K562 (cell line): Measurements from ENCODE around the gene NCOA3. TPM values are rescaled to one million over a fixed set of nuclear protein-coding genes. Genes with fewer than 3 reads are reported as not detected.

Source experiments
- ATAC-seq: fragments of 200-7000 bp; cut with Tn5 transposase; 3 replicates; pipeline ENCODE4 v1.9.1; 2020; ENCODE audit warnings: moderate library complexity
- BruUV-seq: library from RNA; stranded (reverse); fragments of 400-500 nt; replicated peaks from 2 replicates; lab custom pipeline; 2021; lab: Mats Ljungman, UMichigan
- CTCF ChIA-PET: fragments of 300-600 bp; formaldehyde crosslinking; extraction: SDS; loops from one replicate; lab custom pipeline; 2021; ENCODE audit warnings: low intra/inter-chr PET ratio; lab: Yijun Ruan, JAX
- POLR2A ChIA-PET: fragments of 300-600, 350-650 bp; sonication (Branson Sonifier 250); formaldehyde crosslinking; extraction: SDS; loops from one replicate; lab custom pipeline; 2021; ENCODE audit warnings: antibody characterized with exemption, inconsistent platforms; lab: Yijun Ruan, JAX
- DNase-seq, 4 experiments: peaks; one replicate each; pipeline versions ENCODE4 v3.0.0 to v3.0.0-alpha.2; 2011 to 2018; ENCODE audit warnings: low spot score in 3 of 4, mixed read lengths in 3 of 4; ENCODE audit errors: extremely low read depth in 1 of 4
- FAIRE-seq: peaks from 2 replicates; lab custom pipeline; 2011; peaks lifted over from hg19 to GRCh38; lab: Jason Lieb, UNC
- H2AFZ ChIP-seq: 2 replicates; pipeline ENCODE4 v1.6.0; 2011; ENCODE audit warnings: low read depth, low read length, control low read depth, inconsistent platforms
- H3K27ac ChIP-seq: fragments of 200-600 bp; 3 replicates; pipeline ENCODE4 v1.8.0; 2011; ENCODE audit warnings: low read depth, mild to moderate bottlenecking, control low read depth, inconsistent platforms, low read length, moderate library complexity, mixed read lengths; ENCODE audit errors: extremely low read depth
- H3K27me3 ChIP-seq, 2 experiments: fragments of 300-600 bp in 1 of 2; 2 replicates in 1 of 2; 3 replicates in 1 of 2; pipeline versions ENCODE4 v1.6.0 to v1.8.0; 2011; ENCODE audit warnings: inconsistent platforms in 2 of 2, low read length in 2 of 2, mild to moderate bottlenecking in 1 of 2, mixed read lengths in 1 of 2, moderate library complexity in 1 of 2; ENCODE audit not compliant: control insufficient read depth in 2 of 2, insufficient read depth in 2 of 2
- H3K36me3 ChIP-seq: fragments of 300-600 bp; 3 replicates; pipeline ENCODE4 v1.8.0; 2011; ENCODE audit warnings: mild to moderate bottlenecking, low read length, inconsistent platforms; ENCODE audit not compliant: control insufficient read depth, insufficient read depth
- H3K4me1 ChIP-seq, 2 experiments: fragments of 200-600 bp in 1 of 2; replicated peaks in 1 of 2; 2 replicates in 1 of 2; 3 replicates in 1 of 2; pipeline versions ENCODE4 v1.5.1 to v1.8.0; 2011; ENCODE audit warnings: inconsistent platforms in 2 of 2, low read length in 2 of 2, mild to moderate bottlenecking in 1 of 2, mixed read lengths in 1 of 2, moderate library complexity in 1 of 2; ENCODE audit not compliant: control insufficient read depth in 2 of 2, insufficient read depth in 2 of 2
- H3K4me2 ChIP-seq: 2 replicates; pipeline ENCODE4 v1.6.1; 2011; ENCODE audit warnings: low read length, control low read depth, inconsistent platforms, mixed read lengths; ENCODE audit not compliant: insufficient read depth
- H3K4me3 ChIP-seq: fragments of 200-600 bp; sonication (generic), shearing (Covaris generic); 2 replicates; pipeline ENCODE4 v1.5.1; 2016; ENCODE audit warnings: control low read depth, inconsistent platforms
- H3K79me2 ChIP-seq: fragments of 200-600 bp; 3 replicates; pipeline ENCODE4 v1.8.0; 2011; ENCODE audit warnings: low read length, inconsistent platforms; ENCODE audit not compliant: control insufficient read depth, insufficient read depth
- H3K9ac ChIP-seq, 2 experiments: 2 replicates each; pipeline versions ENCODE4 v1.6.0 to v1.6.1; 2011; ENCODE audit warnings: low read depth in 2 of 2, low read length in 2 of 2, control low read depth in 1 of 2, inconsistent platforms in 1 of 2, mild to moderate bottlenecking in 1 of 2, mixed read lengths in 1 of 2; ENCODE audit not compliant: insufficient read depth in 1 of 2
- H3K9me1 ChIP-seq: one replicate; pipeline ENCODE4 v1.6.0; 2011; ENCODE audit warnings: inconsistent platforms, mild to moderate bottlenecking, low read length, moderate library complexity; ENCODE audit not compliant: control insufficient read depth, insufficient read depth
- H3K9me3 ChIP-seq: replicated peaks from 2 replicates; pipeline ENCODE4 v1.5.1; 2011; ENCODE audit warnings: low read depth, low read length, inconsistent platforms; ENCODE audit not compliant: control insufficient read depth, insufficient read depth
- H4K20me1 ChIP-seq: replicated peaks from 2 replicates; pipeline ENCODE4 v1.6.1; 2011; ENCODE audit warnings: low read length, inconsistent platforms, mixed read lengths; ENCODE audit not compliant: control insufficient read depth, insufficient read depth
- ARID4B ChIP-seq: sonication (generic); formaldehyde crosslinking; IDR thresholded peaks from 2 replicates; pipeline ENCODE4 v1.8.0; 2022; ENCODE audit warnings: mild to moderate bottlenecking, missing genetic modification reagents
- CCNT2 ChIP-seq: IDR thresholded peaks from 2 replicates; pipeline ENCODE4 v1.6.1; 2011; ENCODE audit warnings: borderline replicate concordance, low read depth, mild to moderate bottlenecking, moderate library complexity, mixed read lengths, low read length; ENCODE audit not compliant: insufficient read length; ENCODE audit errors: extremely low read depth
- CHD2 ChIP-seq: IDR thresholded peaks from 2 replicates; pipeline ENCODE4 v1.6.1; 2011; ENCODE audit warnings: low read depth, low read length
- CHD4 ChIP-seq: fragments of 200-600 bp; sonication (generic); IDR thresholded peaks from 3 replicates; pipeline ENCODE4 v1.6.1; 2012; ENCODE audit warnings: low read depth, mild to moderate bottlenecking, mixed read lengths, low read length, inconsistent platforms; ENCODE audit not compliant: insufficient read depth, insufficient replicate concordance, poor library complexity, severe bottlenecking
- MEF2D ChIP-seq: conservative IDR thresholded peaks from 2 replicates; pipeline ENCODE4 v1.6.1; 2016; ENCODE audit warnings: low read depth, missing genetic modification characterization, missing compliant biosample characterization
- PKNOX1 ChIP-seq: fragments of 450-650 bp; IDR thresholded peaks from 2 replicates; pipeline ENCODE4 v1.6.1; 2016
- RBM34 ChIP-seq: fragments of 200-400 bp; formaldehyde crosslinking; IDR thresholded peaks from 2 replicates; pipeline ENCODE4 v1.6.1; 2018; ENCODE audit warnings: low read length, borderline replicate concordance; ENCODE audit not compliant: insufficient read depth
- SMAD3 ChIP-seq: fragments of 450-650 bp; formaldehyde crosslinking; conservative IDR thresholded peaks from 2 replicates; pipeline ENCODE4 v1.4.0; 2020; ENCODE audit warnings: mild to moderate bottlenecking
- ZNF316 ChIP-seq: fragments of 450-650 bp; IDR thresholded peaks from 2 replicates; pipeline ENCODE4 v1.6.1; 2016
- ZNF785 ChIP-seq: fragments of 250-450 bp; sonication (Bioruptor Pico); IDR thresholded peaks from 2 replicates; pipeline ENCODE4 v1.4.0; 2020; ENCODE audit warnings: mild to moderate bottlenecking
- WGBS: fragments of 100-300 bp; shearing (Covaris generic); methylation state at CpG from one replicate; pipeline ENCODE4 v1.1.6; 2016; ENCODE audit warnings: low coverage, mixed read lengths; ENCODE audit not compliant: insufficient coverage; ENCODE audit errors: missing lambda C conversion rate; 5-methylcytosine and 5-hydroxymethylcytosine counted together
- in situ Hi-C: fragments of 300-500 bp; cut with MboI; formaldehyde crosslinking; loops from 4 replicates; pipeline ENCODE4 v1.15.0; 2018; ENCODE audit warnings: inconsistent platforms, mixed read lengths
- intact Hi-C: fragments of 100-400 bp; cut with micrococcal nuclease; formaldehyde crosslinking; loops from 2 replicates; pipeline ENCODE4 v1.14.2; 2022
- polyA plus RNA-seq, 8 experiments: library from polyadenylated mRNA; depleted of rRNA in 4 of 8; stranded (reverse) in 5 of 8; unstranded in 3 of 8; fragments of >200 nt; fragmentation: Nextera tagmentation in 2 of 8; fragmentation: Illumina TruSeq in 1 of 8; extraction: Ambion mirVana in 2 of 8; extraction: Trizol in 1 of 8; gene quantifications; 2 replicates each; pipeline versions ENCODE4 v1.2.1 to v1.2.3, GENCODE V29; 2011 to 2014; ENCODE audit warnings: inconsistent platforms in 1 of 8, missing spikeins in 1 of 8
- total RNA-seq, 7 experiments: library from RNA; depleted of rRNA in 6 of 7; stranded (reverse); fragments of >200 nt in 6 of 7; fragmentation: Illumina TruSeq in 2 of 7; extraction: Trizol in 2 of 7; gene quantifications; 2 replicates each; pipeline versions ENCODE4 v1.2.1 to v1.2.3, GENCODE V29; 2011 to 2021; ENCODE audit warnings: low replicate concordance in 1 of 7
- TF ChIP-seq, protein P1 (sequence below): IDR thresholded peaks from 3 replicates; pipeline ENCODE4 v1.6.1; 2011; ENCODE audit warnings: borderline replicate concordance, mild to moderate bottlenecking, moderate library complexity; ENCODE audit not compliant: insufficient read length; ENCODE audit errors: extremely low read depth

NCOA3 gene
- total and polyA plus RNA-seq, 9 of the 15 experiments (the other 6 are each of a cell fraction or from before 2014, with no cell fraction given): 3.2 to 24.3 (median 14.4) TPM

DNA sequence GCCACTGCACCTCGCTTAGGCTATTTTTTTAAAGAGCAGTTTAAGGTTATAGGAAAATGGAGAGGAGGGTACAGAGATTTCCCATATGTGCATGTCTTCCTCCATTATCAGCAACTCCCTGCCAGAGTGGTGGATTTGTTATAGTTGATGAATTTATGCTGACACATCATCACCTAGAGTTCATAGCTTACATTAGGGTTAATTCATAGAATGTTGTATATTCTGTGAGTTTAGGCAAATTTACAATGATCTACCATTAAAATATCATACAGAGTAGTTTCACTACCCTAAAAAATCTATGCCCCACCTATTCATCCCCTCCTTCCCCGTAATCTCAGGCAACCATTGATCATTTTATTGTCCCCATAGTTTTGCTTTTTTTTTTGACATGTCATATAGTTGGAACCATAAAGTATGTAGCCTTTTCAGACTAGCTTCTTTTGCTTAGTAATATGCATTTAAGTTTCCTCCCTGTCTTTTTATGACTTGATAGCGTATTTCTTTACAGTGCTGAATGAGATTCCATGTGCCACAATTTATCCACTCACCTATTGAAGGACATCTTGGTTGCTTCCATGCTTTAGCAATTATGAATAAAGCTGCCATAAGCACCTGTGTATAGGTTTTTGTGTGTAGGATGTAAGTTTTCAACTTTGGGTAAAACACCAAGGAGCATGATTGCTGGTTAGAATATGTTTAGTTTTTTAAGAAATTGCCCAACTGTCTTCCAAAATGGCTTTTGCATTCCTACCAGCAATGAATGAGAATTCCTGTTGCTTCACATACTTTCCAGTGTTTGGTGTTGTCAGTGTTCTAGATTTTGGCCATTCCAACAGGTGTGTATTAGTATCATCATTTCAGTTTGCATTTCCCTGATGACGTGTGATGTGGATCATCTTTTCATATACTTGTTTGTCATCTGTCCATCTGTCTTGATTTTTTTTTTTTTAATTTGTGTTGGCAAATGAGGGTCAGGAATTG lies 60.2 kb downstream of the NCOA3 start:
- ATAC-seq: no peak
- ChIA-PET POLR2A (interaction anchor here (0.8 to 1.7 kb wide), 2 partner anchors 9 to 41 kb away, joined by 3 read pairs; no protein-coding TSS in a partner anchor), CTCF (no interaction called here)
- Histone ChIP-seq H3K9me3 (no peaks in the 10 kb centered on the region), H3K79me2 (peaks cover 78% of the 10 kb centered on the region), H4K20me1 (no peaks in the 10 kb centered on the region), H2AFZ (no peak overlapping the region), H3K9ac (no peak overlapping the region), H3K4me2 (no peak overlapping the region), H3K9me1 (no peaks in the 10 kb centered on the region), H3K27ac (no peak overlapping the region), H3K27me3 (no peaks in the 10 kb centered on the region), H3K36me3 (no peaks in the 10 kb centered on the region), H3K4me3 (no peak overlapping the region), H3K4me1 (peaks cover 12 to 30% of the 10 kb centered on the region in 2 experiments; a peak in 3 of 5 replicates)
- no peak for DNase-seq
- in situ Hi-C loops: no loop called here
- no peak for FAIRE-seq
- intact Hi-C loops: loop anchor here (5.0 kb wide), 1 partner anchor 40 kb away; no protein-coding TSS in a partner anchor
- 51% methylated on average over 4 of the region's 4 CpGs for WGBS
- BruUV-seq: no TSS peak
- TF ChIP-seq ZNF785 (CRISPR knock-in tag) (no peak), CHD4 (no peak), MEF2D (no peak), RBM34 (no peak), CHD2 (no peak), ARID4B (CRISPR knock-in tag) (no peak), SMAD3 (CRISPR knock-in tag) (no peak), PKNOX1 (peak; percentile 32; the same call in 1 of the 2 replicates), CCNT2 (no peak), ZNF316 (peak; percentile 98)
- TF ChIP-seq, protein P1, sequence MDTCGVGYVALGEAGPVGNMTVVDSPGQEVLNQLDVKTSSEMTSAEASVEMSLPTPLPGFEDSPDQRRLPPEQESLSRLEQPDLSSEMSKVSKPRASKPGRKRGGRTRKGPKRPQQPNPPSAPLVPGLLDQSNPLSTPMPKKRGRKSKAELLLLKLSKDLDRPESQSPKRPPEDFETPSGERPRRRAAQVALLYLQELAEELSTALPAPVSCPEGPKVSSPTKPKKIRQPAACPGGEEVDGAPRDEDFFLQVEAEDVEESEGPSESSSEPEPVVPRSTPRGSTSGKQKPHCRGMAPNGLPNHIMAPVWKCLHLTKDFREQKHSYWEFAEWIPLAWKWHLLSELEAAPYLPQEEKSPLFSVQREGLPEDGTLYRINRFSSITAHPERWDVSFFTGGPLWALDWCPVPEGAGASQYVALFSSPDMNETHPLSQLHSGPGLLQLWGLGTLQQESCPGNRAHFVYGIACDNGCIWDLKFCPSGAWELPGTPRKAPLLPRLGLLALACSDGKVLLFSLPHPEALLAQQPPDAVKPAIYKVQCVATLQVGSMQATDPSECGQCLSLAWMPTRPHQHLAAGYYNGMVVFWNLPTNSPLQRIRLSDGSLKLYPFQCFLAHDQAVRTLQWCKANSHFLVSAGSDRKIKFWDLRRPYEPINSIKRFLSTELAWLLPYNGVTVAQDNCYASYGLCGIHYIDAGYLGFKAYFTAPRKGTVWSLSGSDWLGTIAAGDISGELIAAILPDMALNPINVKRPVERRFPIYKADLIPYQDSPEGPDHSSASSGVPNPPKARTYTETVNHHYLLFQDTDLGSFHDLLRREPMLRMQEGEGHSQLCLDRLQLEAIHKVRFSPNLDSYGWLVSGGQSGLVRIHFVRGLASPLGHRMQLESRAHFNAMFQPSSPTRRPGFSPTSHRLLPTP: no peak
